HG02852 (cell line): ENCODE results near the gene SIPA1.
"Not testable (repeated sequence)": the region's sequence is repeated elsewhere in the genome, so short reads cannot be mapped to it uniquely, and the experiment has no call there.

Experiments used
- ATAC-seq: cut with Tn5 transposase; IDR thresholded peaks from one replicate; pipeline ENCODE4 v1.9.1; 2021; ENCODE audit warnings: mild to moderate bottlenecking, moderate library complexity; ENCODE audit not compliant: unreplicated experiment

The SIPA1 gene

DNA sequence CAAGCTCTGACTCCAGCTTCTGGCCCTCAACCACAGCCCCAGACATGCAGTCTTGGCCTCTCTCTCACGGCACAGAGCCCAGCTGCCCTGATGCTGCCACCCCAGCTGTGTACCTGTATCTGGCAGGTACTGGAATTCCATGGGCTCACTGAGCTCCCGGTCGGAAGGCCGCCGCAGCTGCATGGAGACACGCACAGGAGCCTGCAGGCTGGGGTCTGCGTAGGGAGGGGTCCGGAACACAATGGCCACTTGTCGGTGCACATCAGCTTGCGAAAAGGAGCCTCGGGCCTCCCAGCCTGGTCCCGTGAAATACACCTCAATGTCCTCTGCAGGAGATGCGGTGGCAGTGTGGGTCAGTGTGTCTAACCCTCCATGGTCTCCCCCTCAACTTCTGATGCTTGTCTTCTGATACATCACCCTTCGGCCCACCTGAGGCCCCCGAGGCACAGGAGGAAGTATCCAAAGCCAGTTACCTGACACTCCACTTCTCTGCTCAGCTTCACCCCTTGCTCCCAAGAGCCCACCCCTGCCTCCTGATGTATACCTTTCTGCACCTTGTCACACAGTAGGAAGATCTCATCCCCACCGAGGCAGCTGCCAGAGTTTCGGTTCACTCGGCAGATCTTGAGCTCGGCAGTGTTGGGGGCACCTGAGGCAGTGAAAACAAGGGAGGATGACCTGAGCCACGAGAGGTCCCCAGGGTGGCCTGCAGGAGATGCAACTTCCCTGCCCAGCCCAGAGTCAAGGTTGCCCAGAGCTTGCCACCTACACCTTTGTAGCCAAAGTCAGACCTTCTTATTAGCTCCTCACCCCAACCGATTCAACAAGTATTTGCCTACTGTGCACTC, 20.5 kb downstream of the SIPA1 start:
- ATAC-seq: no peak

DNA sequence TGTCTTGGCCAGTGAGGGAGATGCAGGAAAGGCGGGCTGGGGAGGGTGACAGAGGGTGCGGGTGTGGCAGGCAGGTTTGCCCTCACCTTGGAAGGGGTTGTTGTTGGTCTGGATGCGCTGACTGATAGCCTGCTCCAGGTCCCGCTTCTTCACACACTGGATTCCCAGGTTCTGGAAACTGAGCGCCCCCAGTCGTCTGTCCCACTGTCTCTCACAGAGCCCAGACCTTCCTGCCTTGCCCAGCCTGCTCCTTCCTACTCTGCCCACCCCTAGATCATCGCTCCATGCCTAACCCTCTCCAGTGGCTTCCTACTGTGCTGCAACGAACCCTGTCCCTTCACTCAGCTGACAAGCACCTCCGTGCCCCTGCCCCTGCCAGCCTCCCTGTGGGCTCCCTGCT, 22.1 kb downstream of the SIPA1 start:
- no peak for ATAC-seq

DNA sequence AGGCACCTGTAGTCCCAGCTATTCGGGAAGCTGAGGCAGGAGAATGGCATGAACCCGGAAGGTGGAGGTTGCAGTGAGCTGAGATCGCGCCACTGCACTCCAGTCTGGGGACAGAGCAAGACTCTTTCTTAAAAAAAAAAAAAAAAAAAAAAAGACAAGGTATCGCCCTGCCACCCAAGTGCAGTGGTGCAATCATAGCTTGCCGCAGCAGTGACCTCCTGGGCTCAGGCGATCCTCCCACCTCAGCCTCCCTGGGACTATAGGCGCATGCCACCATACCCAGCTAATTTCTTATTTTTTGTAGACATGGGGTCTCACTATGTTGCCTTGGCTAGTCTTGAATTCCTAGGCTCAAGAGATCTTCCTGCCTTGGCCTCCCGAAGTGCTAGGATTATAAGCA, 23.0 kb downstream of the SIPA1 start:
- ATAC-seq: not testable (repeated sequence)

DNA sequence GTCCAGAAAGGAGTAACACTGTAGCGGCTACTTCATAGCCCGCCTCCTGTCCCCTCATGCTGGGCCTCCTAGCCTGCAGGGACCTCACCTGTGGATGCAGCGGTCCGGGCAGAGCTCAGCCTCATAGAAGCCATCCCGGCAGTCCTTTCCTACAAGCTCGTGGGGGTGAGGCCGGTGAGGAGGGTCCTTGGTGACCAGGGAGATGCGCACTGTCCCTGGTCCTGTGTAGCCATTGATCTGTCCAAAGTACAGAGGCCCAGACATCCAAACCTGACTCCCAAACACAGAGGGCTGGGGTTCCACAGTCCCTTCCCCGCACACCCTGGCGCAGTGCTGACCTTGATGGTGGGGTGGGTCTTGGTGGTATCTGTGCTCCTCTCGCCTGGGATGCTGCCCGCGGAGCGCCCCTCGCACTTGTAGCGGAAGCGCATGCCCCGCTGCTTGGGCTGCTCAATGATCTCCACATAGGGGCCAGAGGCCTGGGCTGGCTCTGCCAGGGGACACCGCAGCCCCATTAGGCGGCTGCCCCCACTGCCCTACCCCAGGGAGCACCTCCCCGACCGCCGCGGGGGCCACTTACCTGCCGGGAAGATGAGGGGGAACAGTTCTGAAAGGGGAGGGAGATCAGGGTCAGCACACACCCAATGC, 23.8 kb downstream of the SIPA1 start:
- ATAC-seq: no peak

DNA sequence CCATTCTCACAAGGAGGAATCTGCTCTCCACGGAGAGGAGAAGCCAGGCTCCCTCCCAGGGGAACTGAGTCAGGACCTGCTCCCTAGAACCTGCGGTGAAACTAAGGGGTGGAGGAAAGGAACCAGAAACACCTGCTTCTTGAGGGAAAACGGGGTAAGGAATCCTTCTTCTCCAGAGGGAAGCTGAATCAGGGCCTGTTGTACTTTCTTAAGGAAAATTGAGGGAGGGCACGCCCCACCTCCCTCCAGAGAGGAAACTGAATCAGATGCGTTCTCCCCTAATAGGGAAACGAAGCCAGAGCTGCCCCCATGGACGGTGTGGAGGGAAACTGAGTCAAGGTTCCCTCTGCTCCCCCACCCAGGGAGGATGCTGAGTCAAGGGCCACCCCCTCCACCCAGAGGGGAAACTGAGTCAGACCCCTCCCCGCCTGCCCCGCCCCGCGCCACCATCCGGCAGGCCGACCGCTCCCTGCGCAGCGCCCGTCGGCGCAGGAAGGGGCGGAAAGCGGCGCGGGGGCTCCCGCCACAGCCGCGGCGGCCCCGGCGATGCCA, 24.4 kb downstream of the SIPA1 start:
- ATAC-seq: no peak

DNA sequence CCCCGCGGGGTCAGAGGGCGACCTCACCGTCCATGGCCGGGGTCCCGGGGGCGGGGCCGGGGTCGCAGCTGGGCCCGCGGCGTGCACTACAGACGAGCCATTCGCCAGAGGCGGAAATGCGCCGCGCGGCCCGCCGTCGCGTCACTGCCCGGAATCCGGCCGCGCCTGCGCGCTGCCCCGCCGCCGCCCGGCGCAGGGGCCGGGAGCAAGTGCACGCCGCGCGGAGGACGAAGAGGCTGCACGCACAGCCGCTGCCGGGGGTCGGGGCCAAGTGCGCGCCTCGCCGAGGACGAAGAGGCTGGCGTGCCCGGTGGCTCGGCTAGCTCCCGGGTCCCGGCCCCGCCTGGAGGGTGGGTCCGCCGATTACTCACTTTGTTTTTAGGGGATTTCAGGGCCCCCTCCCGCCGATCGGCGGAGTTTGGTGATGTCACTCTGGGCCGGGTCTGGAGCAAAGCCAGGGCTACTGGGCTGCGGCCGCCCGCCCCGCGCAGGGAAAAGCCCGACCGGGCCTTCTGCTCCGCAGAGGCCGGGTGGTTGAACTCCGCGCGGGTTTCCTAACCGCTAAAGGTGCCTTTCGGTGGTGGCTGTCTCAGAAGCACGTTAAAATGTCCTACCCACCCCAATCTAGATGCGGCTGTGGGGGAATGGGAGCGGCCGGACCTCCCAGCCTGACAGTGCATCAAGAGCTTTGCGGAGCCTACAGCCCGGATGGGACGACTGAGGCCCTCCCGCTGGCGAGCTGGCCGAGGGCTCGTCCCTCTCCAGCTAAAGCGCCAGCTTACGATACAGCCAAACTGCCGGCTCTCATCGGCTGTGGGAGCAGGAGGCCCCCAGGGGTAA, 25.1 kb downstream of the SIPA1 start, which contains the start of gene RELA:
RELA (minus strand) TSS at position 118 of the 840 bp plus-strand sequence; CDS start at position 34, 84 bp downstream.
- ATAC-seq: peak; percentile 72

DNA sequence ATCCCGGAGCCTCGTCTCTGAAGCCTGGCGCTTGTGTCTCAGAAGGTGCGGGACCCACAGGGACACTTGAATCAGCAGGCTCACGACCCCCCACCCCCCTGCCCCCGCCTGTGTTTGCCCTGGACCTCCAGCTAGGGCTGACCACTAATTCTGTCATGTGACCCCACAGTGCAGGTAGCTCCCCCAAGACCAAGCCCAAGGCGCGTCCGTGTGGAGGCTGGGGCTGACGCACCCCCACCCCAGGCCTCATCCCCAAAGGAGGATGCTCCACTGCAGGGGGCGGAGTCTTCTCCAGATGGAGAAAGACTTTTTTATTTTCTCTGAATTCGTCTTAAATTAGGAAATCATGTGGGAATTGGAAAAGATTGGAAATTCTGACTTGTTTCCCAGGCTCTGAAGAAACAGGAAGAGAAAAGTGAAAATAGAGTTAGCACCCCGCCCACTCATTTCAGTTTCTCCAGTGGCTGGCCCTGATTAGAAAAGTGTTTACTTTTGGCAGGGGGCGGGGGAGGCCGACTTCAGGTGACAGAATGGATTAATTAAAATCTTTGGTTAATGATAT, 25.8 kb downstream of the SIPA1 start:
- peak; percentile 11 for ATAC-seq

DNA sequence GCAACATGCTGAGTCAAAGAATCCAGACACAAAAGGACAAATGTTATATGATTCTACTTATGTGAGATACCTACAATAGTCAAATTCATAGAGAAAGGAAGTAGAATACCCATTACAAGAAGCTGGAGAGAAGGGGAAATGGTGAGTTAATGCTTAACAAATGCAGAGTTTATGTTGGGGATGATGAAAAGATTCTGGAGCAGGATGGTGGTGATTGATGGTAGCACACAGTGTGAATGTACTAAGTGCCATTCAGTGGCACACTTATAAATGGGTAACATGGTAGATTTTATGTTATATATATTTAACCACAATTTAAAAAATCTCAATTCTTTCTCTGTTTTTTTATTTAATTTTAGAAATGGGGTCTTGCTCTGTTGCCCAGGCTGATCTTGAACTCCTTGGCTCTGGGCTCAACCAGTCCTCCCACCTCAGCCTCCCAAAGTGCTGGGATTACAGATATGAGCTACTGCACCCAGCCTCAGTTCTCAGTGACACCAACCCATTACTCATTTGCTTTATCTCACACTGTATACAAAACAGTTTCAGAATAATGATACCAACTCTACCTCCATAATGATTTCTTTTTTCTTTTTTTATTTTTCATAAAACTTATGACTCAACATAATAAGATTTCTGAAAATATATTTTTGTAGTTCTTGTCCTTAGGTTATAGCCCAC, 34.4 kb downstream of the SIPA1 start:
- no peak for ATAC-seq

DNA sequence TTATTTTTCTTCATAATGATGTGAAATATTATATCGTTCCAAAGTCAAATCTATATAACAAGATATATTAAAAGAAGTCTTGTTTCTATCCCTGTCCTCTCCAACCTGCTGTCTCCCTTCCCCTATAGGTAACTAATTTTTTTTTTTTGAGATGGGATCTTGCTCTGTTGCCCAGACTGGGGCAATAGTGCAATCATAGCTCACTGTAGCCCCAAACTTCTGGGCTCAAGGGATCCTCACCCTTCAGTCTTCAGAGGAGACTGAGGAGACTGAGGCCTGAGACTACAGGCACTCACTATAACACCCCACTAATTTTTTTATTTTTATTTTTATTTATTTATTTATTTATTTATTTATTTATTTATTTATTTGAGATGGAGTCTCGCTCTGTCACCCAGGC, 35.1 kb downstream of the SIPA1 start:
- ATAC-seq: no peak

DNA sequence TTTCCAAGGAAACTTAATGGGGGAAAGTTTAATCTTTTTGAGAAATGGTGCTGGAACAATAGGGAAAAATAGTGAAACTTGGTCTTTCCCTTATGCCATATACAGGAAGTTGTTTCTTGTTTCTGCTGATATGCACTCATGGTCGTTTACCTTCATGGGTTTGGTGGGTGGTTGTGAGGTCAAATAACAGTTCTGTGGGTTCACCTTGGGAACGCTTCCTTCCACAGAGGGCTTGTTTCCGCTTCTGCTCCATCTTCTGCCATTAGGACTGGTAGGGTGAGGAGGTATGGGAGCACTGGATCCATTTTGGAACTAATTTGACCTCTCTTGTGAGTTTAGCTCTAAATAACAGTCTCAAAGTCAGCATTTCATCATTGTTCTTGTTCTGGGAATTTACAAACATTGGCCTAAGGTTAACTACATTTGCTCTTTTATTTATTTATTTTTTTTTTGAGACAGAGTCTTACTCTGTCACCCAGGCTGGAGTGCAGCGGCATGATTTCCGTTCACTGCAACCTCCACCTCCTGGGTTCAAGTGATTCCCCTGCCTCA, 42.4 kb downstream of the SIPA1 start:
- ATAC-seq: no peak

DNA sequence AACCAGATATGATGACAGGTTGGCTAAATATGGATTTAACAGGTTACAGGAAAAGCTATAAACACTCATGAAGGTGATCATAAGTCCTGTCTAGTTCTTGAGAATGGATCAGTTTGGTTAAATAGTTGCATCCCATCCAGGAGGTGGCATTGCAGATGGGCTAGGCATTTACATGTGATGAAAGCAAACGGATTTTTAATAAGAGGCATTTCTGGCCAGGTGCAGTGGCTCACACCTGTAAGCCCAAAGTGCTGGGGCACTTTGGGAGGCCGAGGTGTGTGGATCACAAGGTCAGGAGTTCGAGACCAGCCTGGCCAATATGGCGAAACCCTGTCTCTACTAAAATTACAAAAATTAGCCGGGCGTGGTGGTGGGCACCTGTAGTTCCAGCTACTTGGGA, 45.6 kb downstream of the SIPA1 start:
- ATAC-seq: not testable (repeated sequence)

DNA sequence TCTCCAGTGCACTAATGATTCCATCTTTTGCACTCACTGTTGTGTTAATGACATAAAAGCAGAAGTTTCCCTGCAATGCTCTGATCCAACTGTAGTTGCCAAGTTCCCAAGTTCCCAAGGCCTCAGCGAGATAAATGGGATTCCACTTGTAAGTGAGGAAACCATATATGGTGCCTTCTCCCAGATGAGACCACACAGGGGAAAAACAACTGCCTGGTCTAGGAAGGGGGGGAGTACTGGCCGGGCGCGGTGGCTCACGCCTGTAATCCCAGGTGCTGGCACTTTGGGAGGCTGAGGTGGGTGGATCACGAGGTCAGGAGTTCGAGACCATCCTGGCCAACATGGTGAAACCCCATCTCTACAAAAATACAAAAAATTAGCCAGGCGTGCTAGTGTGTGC, 48.1 kb downstream of the SIPA1 start:
- no peak for ATAC-seq

DNA sequence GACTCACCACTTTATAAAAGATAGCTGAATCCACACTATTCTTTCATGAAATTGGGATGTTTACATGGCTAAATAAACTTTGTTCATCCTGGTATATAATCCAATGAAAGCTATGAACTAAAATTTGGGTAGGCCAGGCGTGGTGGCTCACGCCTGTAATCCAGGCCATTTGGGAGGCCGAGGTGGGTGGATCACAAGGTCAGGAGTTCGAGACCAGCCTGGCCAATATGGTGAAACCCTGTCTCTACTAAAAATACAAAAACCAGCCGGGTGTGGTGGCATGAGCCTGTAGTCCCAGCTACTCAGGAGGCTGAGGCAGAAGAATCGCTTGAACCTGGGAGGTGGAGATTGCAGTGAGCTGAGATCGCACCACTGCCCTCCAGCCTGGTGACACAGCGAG, 53.9 kb downstream of the SIPA1 start:
- ATAC-seq: not testable (repeated sequence)

DNA sequence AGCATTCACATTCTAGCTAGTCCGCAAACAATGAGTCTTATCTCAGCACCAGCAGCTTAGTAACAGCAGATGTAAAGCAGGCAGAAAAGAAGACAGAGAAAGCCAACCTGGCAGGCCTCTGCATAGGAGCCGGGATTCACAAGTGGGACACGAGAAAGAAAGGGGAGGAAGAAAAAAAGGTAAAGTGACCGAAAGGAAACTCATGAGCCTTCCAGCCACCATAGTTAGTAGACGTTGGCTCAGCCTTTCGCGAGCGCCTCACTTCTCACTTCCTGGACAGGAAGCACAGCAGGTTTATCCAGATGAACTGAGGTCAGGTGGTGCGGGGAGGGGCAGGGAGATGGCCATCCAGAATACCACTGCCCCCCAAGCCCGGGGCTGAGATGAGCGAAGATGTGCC, 54.5 kb downstream of the SIPA1 start:
- ATAC-seq: no peak

DNA sequence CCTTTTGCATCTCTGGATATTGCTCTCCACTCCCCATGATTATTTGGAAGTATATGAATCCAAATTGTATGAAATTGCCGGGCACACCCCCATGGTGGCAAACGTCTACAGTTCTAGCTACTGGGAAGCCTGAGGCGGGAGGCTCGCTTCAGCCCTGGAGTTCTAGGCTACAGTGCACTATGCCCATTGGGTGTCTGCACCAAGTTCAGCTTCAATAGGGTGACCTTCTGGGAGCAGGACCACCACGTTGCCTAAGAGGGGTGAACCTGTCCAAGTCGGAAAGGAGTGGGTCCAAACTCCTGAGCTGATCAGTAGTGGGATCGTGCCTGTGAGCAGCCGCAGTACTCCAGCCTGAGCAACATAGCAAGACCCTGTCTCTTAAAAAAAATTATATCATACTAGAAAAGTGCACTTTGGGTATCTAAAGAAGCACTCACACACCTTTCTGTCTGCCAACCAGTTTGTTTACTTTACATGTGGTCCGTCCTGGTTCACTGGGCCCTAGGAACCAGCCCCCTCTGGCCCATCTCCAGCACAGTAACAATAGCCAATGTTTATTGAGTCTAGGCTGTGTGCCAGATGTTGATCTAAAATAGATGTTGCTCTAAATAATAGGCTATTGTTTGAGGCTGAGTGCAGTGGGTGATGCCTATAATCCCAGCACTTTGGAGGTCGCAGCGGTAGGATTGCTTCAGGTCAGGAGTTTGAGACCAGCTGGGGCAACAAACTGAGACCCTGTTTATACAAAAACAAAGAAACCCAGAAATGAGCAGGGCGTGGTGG, 57.7 kb downstream of the SIPA1 start:
- no peak for ATAC-seq

DNA sequence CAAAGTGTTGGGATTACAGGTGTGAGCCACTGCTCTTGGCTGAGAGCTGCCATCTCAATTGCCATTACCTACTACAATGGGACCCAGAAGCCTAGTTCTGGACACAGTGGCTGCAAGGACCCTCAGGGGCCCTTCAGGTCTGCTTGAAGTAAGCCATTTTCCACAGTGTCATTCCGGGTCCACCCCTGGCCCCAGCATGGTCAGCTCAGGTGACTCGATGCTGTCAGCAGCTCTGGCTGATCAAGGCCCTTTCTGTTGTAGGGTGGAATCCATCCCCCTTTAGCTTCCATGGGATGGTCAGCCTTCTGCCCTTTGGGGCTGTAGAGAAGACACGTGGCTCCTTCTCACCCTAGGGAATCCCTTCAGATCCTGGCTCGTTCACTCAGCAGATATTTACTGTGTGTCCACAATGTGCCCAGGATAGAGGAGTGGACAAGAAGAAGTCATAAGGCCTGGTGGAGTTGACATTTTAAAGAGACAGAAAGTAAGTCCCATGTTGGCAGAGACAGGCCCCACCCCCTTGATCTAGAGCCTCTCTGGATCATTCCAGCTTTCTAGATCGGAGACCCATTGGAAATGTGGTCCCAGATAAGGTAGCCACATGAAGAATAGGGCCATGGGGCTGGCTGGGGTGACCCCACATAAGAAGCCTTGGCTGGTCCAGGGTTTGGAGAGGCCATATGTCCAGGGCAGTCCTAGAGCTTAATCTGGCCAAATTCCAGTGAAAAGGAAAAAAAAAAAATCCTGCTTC, 59.1 kb downstream of the SIPA1 start:
- ATAC-seq: no peak

DNA sequence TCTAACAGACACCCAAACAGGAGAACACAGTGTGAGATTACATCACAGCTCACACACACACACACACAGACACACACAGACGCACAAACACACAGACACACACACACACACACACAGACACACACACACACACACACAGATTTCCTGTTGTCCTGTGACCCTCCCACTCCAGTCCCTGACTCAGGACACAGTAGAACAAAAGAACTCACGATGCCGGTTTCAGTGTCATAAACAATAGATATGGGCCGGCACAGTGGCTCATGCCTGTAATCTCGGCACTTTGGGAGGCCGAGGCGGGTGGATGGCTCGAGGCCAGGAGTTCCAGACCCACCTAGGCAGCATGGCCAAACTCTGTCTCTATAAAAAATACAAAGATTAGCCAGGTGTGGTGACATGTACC, 60.3 kb downstream of the SIPA1 start:
- no peak for ATAC-seq

DNA sequence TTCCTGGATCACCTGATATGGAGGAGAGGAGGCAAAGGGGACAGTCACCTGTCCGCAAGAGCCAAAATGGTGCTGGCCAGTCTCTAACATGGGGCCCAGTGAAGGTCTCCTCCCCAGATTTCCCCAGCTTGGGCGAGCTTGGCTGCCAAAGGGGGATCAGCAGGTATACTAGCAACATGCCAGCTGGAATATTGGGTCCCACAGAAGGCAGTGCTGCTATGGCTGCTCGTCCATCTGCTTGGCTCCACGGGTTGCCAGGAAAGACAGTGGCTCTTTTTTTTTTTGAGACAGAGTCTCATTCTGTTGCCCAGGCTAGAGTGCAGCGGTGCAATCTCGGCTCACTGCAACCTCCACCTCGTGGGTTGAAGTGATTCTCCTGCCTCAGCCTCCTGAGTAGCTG, 61.4 kb downstream of the SIPA1 start:
- no peak for ATAC-seq
